HCT116 (cell line): ENCODE results near the gene ARPC1A. TPM values are rescaled to one million over a fixed set of nuclear protein-coding genes. Genes with fewer than 3 reads are reported as not detected.

ENCODE experiments used
- ATAC-seq: fragments of 200-7000 bp; cut with Tn5 transposase; 2 replicates; pipeline ENCODE4 v1.9.1; 2020; ENCODE audit warnings: mild to moderate bottlenecking, moderate library complexity
- BruUV-seq: library from RNA; stranded (reverse); fragments of 400-500 nt; replicated peaks from 2 replicates; lab custom pipeline; 2021; lab: Mats Ljungman, UMichigan
- CTCF ChIA-PET: fragments of 300-600 bp; sonication (Branson Sonifier 250); formaldehyde crosslinking; loops from one replicate; lab custom pipeline; 2021; ENCODE audit warnings: antibody characterized with exemption; lab: Charles Lee
- POLR2A ChIA-PET: fragments of 300-600, 350-600 bp; sonication (Branson Sonifier 250); formaldehyde crosslinking; loops from one replicate; lab custom pipeline; 2021; ENCODE audit warnings: antibody characterized with exemption; lab: Charles Lee
- RAD21 ChIA-PET, 2 experiments: fragments of 300-600 bp; sonication (Branson Sonifier 250); formaldehyde crosslinking; loops; one replicate each; lab custom pipeline; 2023; ENCODE audit warnings: low total read pairs in 2 of 2; ENCODE audit not compliant: uncharacterized antibody in 2 of 2, unreplicated experiment in 2 of 2, low non-redundant PET in 1 of 2; lab: Charles Lee
- DNase-seq: peaks from one replicate; pipeline ENCODE4 v3.0.0-alpha.2; 2010; ENCODE audit warnings: low read depth, low spot score
- H2AFZ ChIP-seq: fragments of 200-600 bp; shearing (Covaris generic), sonication (generic); 2 replicates; pipeline ENCODE4 v1.6.1; 2017; ENCODE audit warnings: low read depth, mixed run types, mixed read lengths, antibody characterized with exemption, low read length; ENCODE audit not compliant: poor library complexity, severe bottlenecking
- H3K27ac ChIP-seq: 2 replicates; pipeline ENCODE4 v1.5.1; 2012; ENCODE audit warnings: low read depth, low read length
- H3K27me3 ChIP-seq: fragments of 200-600 bp; sonication (generic); 2 replicates; pipeline ENCODE4 v1.6.1; 2016; ENCODE audit warnings: mixed run types, low read length, mixed read lengths; ENCODE audit not compliant: insufficient read depth
- H3K36me3 ChIP-seq, 2 experiments: fragments of 200-500 bp in 1 of 2; fragments of 200-600 bp in 1 of 2; sonication (Bioruptor generic) in 1 of 2; sonication (generic) in 1 of 2; 2 replicates each; pipeline versions ENCODE4 v1.5.1 to v1.6.1; 2014 to 2016; ENCODE audit warnings: low read length in 2 of 2, inconsistent platforms in 1 of 2, mixed read lengths in 1 of 2, mixed run types in 1 of 2; ENCODE audit not compliant: insufficient read depth in 2 of 2, control insufficient read depth in 1 of 2
- H3K4me1 ChIP-seq, 2 experiments: fragments of 200-600 bp in 1 of 2; sonication (generic) in 1 of 2; 2 replicates each; pipeline versions ENCODE4 v1.5.1 to v1.6.1; 2012 to 2017; ENCODE audit warnings: low read length in 2 of 2, inconsistent platforms in 1 of 2, mild to moderate bottlenecking in 1 of 2, mixed read lengths in 1 of 2, mixed run types in 1 of 2, moderate library complexity in 1 of 2; ENCODE audit not compliant: insufficient read depth in 2 of 2, control insufficient read depth in 1 of 2
- H3K4me2 ChIP-seq: fragments of 200-600 bp; sonication (generic); 2 replicates; pipeline ENCODE4 v1.6.1; 2017; ENCODE audit warnings: mixed run types, low read length, mixed read lengths
- H3K4me3 ChIP-seq, 2 experiments: fragments of 200-600 bp in 1 of 2; sonication (generic) in 1 of 2; replicated peaks in 1 of 2; 2 replicates each; pipeline ENCODE4 v1.5.1; 2011 to 2016; ENCODE audit warnings: low read length in 2 of 2, control low read depth in 1 of 2, low read depth in 1 of 2, mild to moderate bottlenecking in 1 of 2, mixed read lengths in 1 of 2, mixed run types in 1 of 2
- H3K79me2 ChIP-seq: fragments of 200-600 bp; sonication (generic); 2 replicates; pipeline ENCODE4 v1.6.1; 2017; ENCODE audit warnings: mild to moderate bottlenecking, mixed run types, low read length, moderate library complexity, mixed read lengths; ENCODE audit not compliant: insufficient read depth
- H3K9ac ChIP-seq: fragments of 200-600 bp; sonication (generic); 2 replicates; pipeline ENCODE4 v1.6.1; 2016; ENCODE audit warnings: low read length, mixed read lengths
- H3K9me2 ChIP-seq: fragments of 200-600 bp; sonication (generic), shearing (Covaris generic); 2 replicates; pipeline ENCODE4 v1.6.1; 2017; ENCODE audit warnings: mixed run types, mild to moderate bottlenecking, moderate library complexity; ENCODE audit not compliant: insufficient read depth
- H3K9me3 ChIP-seq, 2 experiments: fragments of 200-500 bp in 1 of 2; fragments of 200-600 bp in 1 of 2; sonication (Bioruptor generic) in 1 of 2; sonication (generic) in 1 of 2; 2 replicates each; pipeline ENCODE4 v1.6.1; 2014 to 2017; ENCODE audit warnings: low read length in 2 of 2, mixed read lengths in 2 of 2, inconsistent platforms in 1 of 2, low read depth in 1 of 2, mild to moderate bottlenecking in 1 of 2, mixed run types in 1 of 2, moderate library complexity in 1 of 2; ENCODE audit not compliant: control insufficient read depth in 1 of 2, insufficient read depth in 1 of 2
- H4K20me1 ChIP-seq: fragments of 200-600 bp; sonication (generic), shearing (Covaris generic); 2 replicates; pipeline ENCODE4 v1.6.1; 2017; ENCODE audit warnings: mixed run types, mild to moderate bottlenecking, moderate library complexity; ENCODE audit not compliant: insufficient read depth
- FOSL1 ChIP-seq: IDR thresholded peaks from 2 replicates; pipeline ENCODE4 v1.6.1; 2012; ENCODE audit warnings: low read depth
- JUND ChIP-seq: IDR thresholded peaks from 2 replicates; pipeline ENCODE4 v1.6.1; 2012
- RAD21 ChIP-seq: IDR thresholded peaks from 2 replicates; pipeline ENCODE4 v1.6.1; 2012; ENCODE audit warnings: low read depth, mild to moderate bottlenecking
- SP1 ChIP-seq: IDR thresholded peaks from 2 replicates; pipeline ENCODE4 v1.6.1; 2012; ENCODE audit warnings: low read depth
- TCF7L2 ChIP-seq: IDR thresholded peaks from 2 replicates; pipeline ENCODE4 v1.7.0; 2011; ENCODE audit warnings: borderline replicate concordance, inconsistent platforms; ENCODE audit not compliant: insufficient read depth, insufficient read length; ENCODE audit errors: extremely low read depth
- intact Hi-C: fragments of 100-400 bp; cut with micrococcal nuclease; formaldehyde crosslinking; loops from 2 replicates; pipeline ENCODE4 v1.10.0; 2022
- total RNA-seq: library from RNA; stranded (reverse); gene quantifications from one replicate; pipeline ENCODE4 v1.2.1, GENCODE V29; 2021; ENCODE audit not compliant: unreplicated experiment

Gene ARPC1A
- total RNA-seq, 1 experiment from 2014 or later = 250 TPM

GRCh38 chr7:99352247-99352646, 26.5 kb downstream of the ARPC1A start:
- TF ChIP-seq FOSL1 (no peak), RAD21 (no peak), JUND (no peak)
- ChIA-PET RAD21 (interaction anchor here in 1 of 2 experiments (0.7 kb wide), 1 partner anchor 241 kb away, joined by 4 read pairs; no protein-coding TSS in a partner anchor), POLR2A (no interaction called here), CTCF (no interaction called here)
- Histone ChIP-seq H3K4me2 (no peak overlapping the region), H3K9me2 (no peaks in the 10 kb centered on the region), H3K9me3 (no peaks in the 10 kb centered on the region), H3K36me3 (peaks cover 24 to 38% of the 10 kb centered on the region in 2 experiments; a peak in 3 of 4 replicates), H3K27me3 (no peaks in the 10 kb centered on the region), H3K4me3 (no peak overlapping the region), H3K4me1 (no peaks in the 10 kb centered on the region), H3K9ac (no peak overlapping the region), H3K79me2 (no peaks in the 10 kb centered on the region), H2AFZ (no peak overlapping the region), H4K20me1 (no peaks in the 10 kb centered on the region; the same call in 1 of the 2 replicates), H3K27ac (no peak overlapping the region)
- intact Hi-C loops = no loop called here
- no peak for ATAC-seq
- DNase-seq = no peak
- BruUV-seq = no TSS peak

- DNase-seq (no peak), ATAC-seq (no peak)
- ChIA-PET RAD21 (no interaction called here), CTCF (no interaction called here), POLR2A (no interaction called here)
- H3K27me3 ChIP-seq = no peaks in the 10 kb centered on the region
- H2AFZ ChIP-seq = no peak overlapping the region
- no peaks in the 10 kb centered on the region for H3K9me3 ChIP-seq
- H3K27ac ChIP-seq = no peak overlapping the region
- intact Hi-C loops = no loop called here
- no peak overlapping the region for H3K4me2 ChIP-seq
- H3K9ac ChIP-seq = no peak overlapping the region
- no peaks in the 10 kb centered on the region for H3K9me2 ChIP-seq
- H4K20me1 ChIP-seq = no peaks in the 10 kb centered on the region
- no peaks in the 10 kb centered on the region for H3K4me1 ChIP-seq
- no peak overlapping the region for H3K4me3 ChIP-seq
- TF ChIP-seq SP1 (no peak), TCF7L2 (no peak)
- peaks cover 30 to 33% of the 10 kb centered on the region in 2 experiments; a peak in 3 of 4 replicates for H3K36me3 ChIP-seq
- no TSS peak for BruUV-seq
- no peaks in the 10 kb centered on the region for H3K79me2 ChIP-seq
Measured at GRCh38 chr7:99355098-99355497, 29.4 kb downstream of the ARPC1A start.
